Naive thymus-derived CD8-positive, alpha-beta T cell (primary cell): ENCODE data around the gene SDR42E2. TPM values are rescaled to one million over a fixed set of nuclear protein-coding genes. Genes with fewer than 3 reads are reported as not detected.
"Not testable (repeated sequence)": the region's sequence is repeated elsewhere in the genome, so short reads cannot be mapped to it uniquely, and the experiment has no call there.

Experiments
- ATAC-seq, 2 donors: fragments of 150-1000 bp; cut with Tn5 transposase in 1 of 2; sonication (Bioruptor Pico), chemical (Tn5 transposase) in 1 of 2; 1 replicate in 1 of 2; 2 replicates in 1 of 2; pipeline ENCODE4 v1.10.0; 2021; ENCODE audit warnings: mild to moderate bottlenecking in 2 of 2, moderate library complexity in 2 of 2
- POLR2A ChIA-PET: fragments of 350-600 bp; sonication (Branson Sonifier 250); formaldehyde crosslinking; loops from one replicate; lab custom pipeline; 2021; ENCODE audit warnings: antibody characterized with exemption; lab: Charles Lee
- DNase-seq, 10 donors: peaks; one replicate each; pipeline versions ENCODE4 v3.0.0 to v3.0.0-alpha.2; 2020 to 2022
- H3K27ac Mint-ChIP-seq, 10 donors: one replicate each; pipeline ENCODE4 v1.8.0; 2020 to 2022; ENCODE audit warnings: mild to moderate bottlenecking in 10 of 10, mixed read lengths in 10 of 10, moderate library complexity in 4 of 10, inconsistent platforms in 1 of 10
- H3K27me3 Mint-ChIP-seq, 5 donors: one replicate each; pipeline ENCODE4 v1.8.0; 2021 to 2022; ENCODE audit warnings: mixed read lengths in 5 of 5
- H3K36me3 Mint-ChIP-seq, 3 donors: one replicate each; pipeline ENCODE4 v1.8.0; 2020 to 2022; ENCODE audit warnings: mixed read lengths in 3 of 3, mild to moderate bottlenecking in 2 of 3, inconsistent platforms in 1 of 3
- H3K4me1 Mint-ChIP-seq, 4 donors: one replicate each; pipeline ENCODE4 v1.8.0; 2021 to 2022; ENCODE audit warnings: mixed read lengths in 4 of 4
- H3K4me3 Mint-ChIP-seq, 10 donors: one replicate each; pipeline ENCODE4 v1.8.0; 2020 to 2022; ENCODE audit warnings: mild to moderate bottlenecking in 10 of 10, mixed read lengths in 10 of 10, moderate library complexity in 6 of 10, inconsistent platforms in 1 of 10
- H3K9me3 Mint-ChIP-seq, 9 donors: one replicate each; pipeline ENCODE4 v1.8.0; 2020 to 2022; ENCODE audit warnings: mixed read lengths in 9 of 9, mild to moderate bottlenecking in 3 of 9, inconsistent platforms in 1 of 9, moderate library complexity in 1 of 9
- polyA plus RNA-seq, 3 donors: library from polyadenylated mRNA; unstranded; fragments of 300-500 nt; fragmentation: Illumina TruSeq; gene quantifications; one replicate each; pipeline ENCODE4 v1.2.3, GENCODE V29; 2021
- total RNA-seq, 8 experiments: library from RNA in 2 of 8; stranded (reverse) in 2 of 8; gene quantifications; one replicate each; pipeline ENCODE4 v1.2.3 and lab custom pipeline; 2021 to 2026

SDR42E2 gene
- total and polyA plus RNA-seq, 5 experiments from 2014 or later: 0.23 to 0.70 (median 0.45) TPM

GRCh38 chr16:22207715-22208360 is 45.5 kb downstream of the SDR42E2 start:
- peaks cover 11 to 57% (median 39%) of the 10 kb centered on the region in 4 donors for H3K4me1 Mint-ChIP-seq
- H3K27ac Mint-ChIP-seq: peak overlapping the region; percentile 31 to 95 (median 90)

GRCh38 chr16:22210285-22210684 is 48.0 kb downstream of the SDR42E2 start:
- peaks cover 15 to 63% (median 40%) of the 10 kb centered on the region in 4 donors for H3K4me1 Mint-ChIP-seq

More at GRCh38 chr16:22207715-22208360, 45.5 kb downstream of the SDR42E2 start:
- POLR2A ChIA-PET: interaction anchor here (0.6 to 8.7 kb wide), 5 partner anchors 10 to 51 kb away, joined by 3 to 162 read pairs (median 4); no protein-coding TSS in a partner anchor
- ATAC-seq (no peak), DNase-seq (no peak)
- Mint-ChIP-seq H3K9me3 (no peaks in the 10 kb centered on the region), H3K27me3 (no peaks in the 10 kb centered on the region), H3K36me3 (peaks cover 0 to 5% (median 0%) of the 10 kb centered on the region in 3 donors), H3K4me3 (peak overlapping the region; percentile 90 to 99 (median 94))

DNA sequence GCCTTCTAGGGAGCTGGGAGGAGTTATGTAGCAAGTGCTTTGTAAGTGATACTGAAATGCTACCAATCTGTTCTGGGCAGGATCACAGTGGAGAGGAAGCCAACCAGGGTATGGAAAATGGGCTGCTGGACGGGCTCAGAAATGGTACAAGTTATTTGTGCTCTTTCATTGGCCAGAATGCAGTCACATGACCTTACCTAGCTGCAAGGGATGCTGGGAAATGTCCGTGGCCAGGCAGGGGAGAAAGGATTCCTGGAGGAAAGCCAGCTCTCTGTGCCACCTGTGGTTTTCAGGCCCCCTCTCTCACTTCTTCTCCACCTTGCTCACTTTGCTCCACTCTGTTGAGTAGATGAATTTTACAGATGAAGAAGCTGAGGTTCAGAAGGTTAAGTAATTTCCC is 48.5 kb downstream of the SDR42E2 start:
- Mint-ChIP-seq H3K9me3 (no peaks in the 10 kb centered on the region), H3K4me1 (peaks cover 15 to 59% (median 38%) of the 10 kb centered on the region in 4 donors), H3K36me3 (peaks cover 0 to 20% (median 0%) of the 10 kb centered on the region in 3 donors), H3K4me3 (no peak overlapping the region), H3K27ac (peak overlapping the region in 3 of 10 donors; percentile 28 to 41 (median 29)), H3K27me3 (no peaks in the 10 kb centered on the region)
- ATAC-seq (no peak), DNase-seq (no peak)
- POLR2A ChIA-PET: interaction anchor here (1.4 to 8.7 kb wide), 2 partner anchors 9 to 19 kb away, joined by 4 to 162 read pairs; no protein-coding TSS in a partner anchor

More at GRCh38 chr16:22210285-22210684, 48.0 kb downstream of the SDR42E2 start:
- Mint-ChIP-seq H3K9me3 (no peaks in the 10 kb centered on the region), H3K27ac (peak overlapping the region in 3 of 10 donors; percentile 29 to 47 (median 41)), H3K27me3 (no peaks in the 10 kb centered on the region), H3K36me3 (peaks cover 0 to 19% (median 0%) of the 10 kb centered on the region in 3 donors), H3K4me3 (peak overlapping the region in 1 of 10 donors; percentile 52)
- no peak for DNase-seq
- ATAC-seq: no peak
- POLR2A ChIA-PET: interaction anchor here (1.4 to 8.7 kb wide), 2 partner anchors 10 to 18 kb away, joined by 4 to 162 read pairs; no protein-coding TSS in a partner anchor

DNA sequence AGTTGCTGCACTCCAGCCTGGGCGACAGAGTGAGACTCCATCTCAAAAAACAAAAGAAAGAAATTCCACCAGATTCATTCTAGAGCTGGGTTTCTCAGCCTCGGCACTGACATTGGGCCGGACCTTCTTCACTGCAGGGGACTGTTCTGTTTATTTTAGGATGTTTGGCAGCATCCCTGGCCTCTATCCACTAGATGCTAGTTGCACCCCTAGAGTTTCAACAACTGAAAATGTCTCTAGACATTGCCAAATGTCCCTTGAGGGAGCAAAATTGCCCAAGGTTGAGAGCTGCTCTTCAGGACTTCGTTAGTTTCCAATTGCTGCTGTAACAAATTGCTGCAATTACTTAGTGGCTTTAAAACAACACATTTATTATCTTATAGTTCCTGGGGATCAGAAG is 50.9 kb downstream of the SDR42E2 start:
- no peak overlapping the region for H3K4me3 Mint-ChIP-seq
- H3K27ac Mint-ChIP-seq: peak overlapping the region in 1 of 10 donors; percentile 10

GRCh38 chr16:22213801-22214200 is 51.5 kb downstream of the SDR42E2 start:
- POLR2A ChIA-PET: no interaction called here
- Mint-ChIP-seq H3K4me1 (peaks cover 14 to 37% (median 24%) of the 10 kb centered on the region in 4 donors), H3K9me3 (no peaks in the 10 kb centered on the region), H3K4me3 (no peak overlapping the region), H3K27ac (no peak overlapping the region), H3K27me3 (no peaks in the 10 kb centered on the region), H3K36me3 (peaks cover 0 to 23% (median 0%) of the 10 kb centered on the region in 3 donors)
- no peak for DNase-seq
- no peak for ATAC-seq

More for the DNA sequence above, 50.9 kb downstream of the SDR42E2 start:
- Mint-ChIP-seq H3K27me3 (no peaks in the 10 kb centered on the region), H3K36me3 (peaks cover 0 to 23% (median 0%) of the 10 kb centered on the region in 3 donors), H3K4me1 (peaks cover 14 to 43% (median 29%) of the 10 kb centered on the region in 4 donors), H3K9me3 (no peaks in the 10 kb centered on the region)
- no peak for DNase-seq
- no peak for ATAC-seq
- POLR2A ChIA-PET: no interaction called here

- Mint-ChIP-seq H3K27ac (peak overlapping the region in 4 of 10 donors; percentile 10 to 77 (median 40)), H3K9me3 (no peaks in the 10 kb centered on the region), H3K4me3 (no peak overlapping the region), H3K4me1 (peaks cover 14 to 33% (median 23%) of the 10 kb centered on the region in 4 donors), H3K27me3 (no peaks in the 10 kb centered on the region), H3K36me3 (peaks cover 0 to 23% (median 0%) of the 10 kb centered on the region in 3 donors)
- POLR2A ChIA-PET: no interaction called here
- ATAC-seq (no peak), DNase-seq (no peak)
These were observed 52.1 kb downstream of the SDR42E2 start for GRCh38 chr16:22214402-22214801.

DNA sequence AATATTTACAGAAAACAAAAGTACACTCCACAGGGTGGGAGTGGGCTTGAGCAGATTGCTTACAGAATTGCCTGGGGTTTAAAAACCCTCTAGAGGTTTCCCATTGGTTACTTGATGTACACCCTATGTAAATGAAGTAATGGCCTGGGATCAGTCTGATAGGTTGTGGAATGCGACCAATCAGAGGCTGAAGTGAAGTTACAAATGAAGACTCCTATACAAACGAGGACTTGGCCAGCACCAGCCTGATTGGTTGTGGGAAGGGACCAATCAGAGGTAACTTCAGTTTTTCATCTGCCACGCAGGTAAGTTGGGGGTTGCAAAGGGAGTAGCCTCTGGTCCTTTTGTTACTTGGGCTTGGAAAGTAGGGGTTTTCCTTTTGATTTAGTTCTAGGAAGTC is 52.6 kb downstream of the SDR42E2 start:
- H3K27me3 Mint-ChIP-seq: no peaks in the 10 kb centered on the region
- POLR2A ChIA-PET: no interaction called here
- H3K36me3 Mint-ChIP-seq: peaks cover 0 to 23% (median 0%) of the 10 kb centered on the region in 3 donors
- no peak overlapping the region for H3K27ac Mint-ChIP-seq
- no peaks in the 10 kb centered on the region for H3K9me3 Mint-ChIP-seq
- ATAC-seq (no peak), DNase-seq (no peak)
- no peak overlapping the region for H3K4me3 Mint-ChIP-seq
- peaks cover 14 to 30% (median 22%) of the 10 kb centered on the region in 4 donors for H3K4me1 Mint-ChIP-seq

GRCh38 chr16:22216191-22216831 is 54.0 kb downstream of the SDR42E2 start:
- POLR2A ChIA-PET: interaction anchor here (0.5 to 0.6 kb wide), 3 partner anchors 10 to 214 kb away, joined by 3 read pairs; partner anchors contain the start of gene EEF2K
- H3K27ac Mint-ChIP-seq: peak overlapping the region in 1 of 10 donors; percentile 4
- DNase-seq: no peak
- no peaks in the 10 kb centered on the region for H3K27me3 Mint-ChIP-seq
- H3K36me3 Mint-ChIP-seq: peaks cover 0 to 23% (median 0%) of the 10 kb centered on the region in 3 donors
- H3K9me3 Mint-ChIP-seq: no peaks in the 10 kb centered on the region
- peaks cover 0 to 23% (median 15%) of the 10 kb centered on the region in 4 donors for H3K4me1 Mint-ChIP-seq
- no peak for ATAC-seq
- no peak overlapping the region for H3K4me3 Mint-ChIP-seq

DNA sequence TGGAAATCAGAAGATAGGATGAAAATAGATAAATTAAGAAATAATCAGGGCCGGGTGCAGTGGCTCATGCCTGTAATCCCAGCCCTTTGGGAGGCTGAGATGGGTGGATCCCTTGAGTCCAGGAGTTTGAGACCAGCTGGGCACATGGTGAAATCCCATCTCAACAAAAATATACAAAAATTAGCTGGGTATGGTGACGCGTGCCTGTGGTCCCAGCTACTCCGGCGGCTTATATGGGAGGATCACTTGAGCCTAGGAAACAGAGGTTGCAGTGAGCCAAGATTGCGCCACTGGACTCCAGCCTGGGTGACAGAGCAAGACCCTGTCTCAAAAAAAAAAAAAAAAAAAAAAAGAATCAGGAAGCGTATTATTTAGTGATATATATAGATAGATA is 54.5 kb downstream of the SDR42E2 start:
- H3K4me1 Mint-ChIP-seq: peaks cover 0 to 20% (median 11%) of the 10 kb centered on the region in 4 donors
- H3K4me3 Mint-ChIP-seq, DNase-seq, POLR2A ChIA-PET, H3K27me3 Mint-ChIP-seq, H3K9me3 Mint-ChIP-seq, H3K27ac Mint-ChIP-seq, ATAC-seq: not testable (repeated sequence)
- H3K36me3 Mint-ChIP-seq: peaks cover 0 to 23% (median 0%) of the 10 kb centered on the region in 3 donors

DNA sequence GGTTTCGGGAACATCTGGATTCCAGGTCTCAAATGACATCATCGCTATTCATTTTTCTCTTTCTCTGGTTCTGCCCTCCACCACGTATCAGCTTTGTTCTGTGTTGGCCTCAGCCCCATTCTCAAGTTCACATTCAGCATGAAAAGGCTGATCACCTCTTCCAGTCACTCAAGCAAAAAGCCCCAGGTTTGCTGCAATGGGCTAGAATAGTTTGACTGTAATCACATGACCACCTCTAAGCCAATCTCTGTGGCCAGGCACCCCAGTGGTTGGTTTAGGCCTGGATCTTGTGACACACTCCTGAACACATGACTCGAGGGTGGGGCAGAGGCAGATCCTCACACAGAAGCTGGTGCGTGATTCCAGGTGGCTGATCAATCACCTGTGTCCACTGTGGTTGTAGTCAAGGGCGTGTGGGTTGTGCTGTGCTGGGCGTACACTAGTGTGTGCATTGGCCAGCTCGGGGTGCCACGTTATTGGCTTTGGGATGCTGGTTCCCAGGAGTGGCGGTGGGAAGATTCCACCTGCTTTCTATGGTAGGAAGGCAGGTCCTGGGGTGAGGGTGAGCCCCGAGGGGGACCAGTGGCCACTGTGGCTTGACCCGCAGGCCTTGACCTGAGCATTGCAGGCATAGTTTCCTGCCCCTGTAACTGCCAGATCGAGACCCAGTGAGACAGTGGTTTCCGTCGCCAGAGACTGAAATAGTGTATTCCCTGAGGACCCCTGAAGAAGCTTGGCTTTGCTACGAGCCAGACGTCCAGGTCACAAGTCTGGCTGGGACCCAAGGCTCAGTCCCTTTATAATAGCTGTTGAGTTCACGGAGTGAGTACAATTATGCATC is 55.8 kb downstream of the SDR42E2 start:
- Mint-ChIP-seq H3K27ac (peak overlapping the region in 3 of 10 donors; percentile 31 to 58 (median 50)), H3K4me1 (peaks cover 0 to 20% (median 10%) of the 10 kb centered on the region in 4 donors), H3K9me3 (no peaks in the 10 kb centered on the region), H3K4me3 (peak overlapping the region in 1 of 10 donors; percentile 20), H3K36me3 (peaks cover 0 to 17% (median 0%) of the 10 kb centered on the region in 3 donors), H3K27me3 (no peaks in the 10 kb centered on the region)
- ATAC-seq (peak in 1 of 2 donors; percentile 45), DNase-seq (peak in 1 of 10 donors; percentile 15)
- POLR2A ChIA-PET: interaction anchor here (0.6 to 1.5 kb wide), 2 partner anchors 10 to 78 kb away, joined by 4 to 7 read pairs; no protein-coding TSS in a partner anchor

GRCh38 chr16:22219389-22220068 is 57.2 kb downstream of the SDR42E2 start:
- Mint-ChIP-seq H3K27ac (peak overlapping the region in 6 of 10 donors; percentile 25 to 62 (median 34)), H3K27me3 (no peaks in the 10 kb centered on the region), H3K4me3 (no peak overlapping the region), H3K36me3 (peaks cover 0 to 18% (median 0%) of the 10 kb centered on the region in 3 donors), H3K4me1 (peaks cover 5 to 19% (median 13%) of the 10 kb centered on the region in 4 donors), H3K9me3 (no peaks in the 10 kb centered on the region)
- no peak for DNase-seq
- POLR2A ChIA-PET: interaction anchor here (0.6 to 1.3 kb wide), 3 partner anchors 9 to 24 kb away, joined by 3 to 8 read pairs (median 4); no protein-coding TSS in a partner anchor
- ATAC-seq: no peak
